ENCODE results near the gene PRKN.

GRCh38 chr6:161366301-161366923 is 1361.2 kb downstream of the PRKN start:
- TF ChIP-seq CTCF (IDR thresholded peaks at IDR 0.05) (no peak), EZH2phosphoT487 (IDR thresholded peaks at IDR 0.05) (no peak)

All from neural progenitor cell (in vitro differentiated cells).